ENCODE measurements around the gene UCP2. TPM values are rescaled to one million over a fixed set of nuclear protein-coding genes. Genes with fewer than 3 reads are reported as not detected.

Gene UCP2
- total RNA-seq, 4 donors from 2014 or later, result 9.8 to 27.3 (median 12.9) TPM

DNA sequence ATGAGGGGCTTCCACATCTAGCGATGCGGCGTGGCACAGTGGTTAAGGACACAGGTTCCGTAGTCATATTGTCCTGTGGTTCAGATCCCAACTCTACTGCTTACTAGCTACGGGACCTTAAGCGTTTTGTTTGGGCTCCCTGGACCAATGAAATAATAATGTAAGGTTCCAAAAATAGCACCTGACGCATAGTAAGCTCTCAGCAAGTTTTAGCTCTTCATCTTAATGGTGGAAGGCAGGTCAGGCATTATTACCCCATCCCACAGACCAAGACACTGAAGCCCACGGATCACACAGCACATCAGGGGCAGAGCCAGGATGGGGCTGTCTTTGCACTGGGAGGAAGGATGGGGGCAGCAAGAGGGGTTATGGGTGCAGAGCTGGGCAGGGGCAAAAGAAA, 18.8 kb downstream of the UCP2 start:
- Histone ChIP-seq H3K4me1 (peaks cover 7% of the 10 kb centered on the region), H3K9me3 (no peaks in the 10 kb centered on the region), H3K27me3 (no peaks in the 10 kb centered on the region), H3K36me3 (no peaks in the 10 kb centered on the region), H3K27ac (no peak overlapping the region), H3K4me3 (no peak overlapping the region)
- DNase-seq (ENCODE audit: low spot score in 2 of 2), result no peak
- TF ChIP-seq POLR2A (IDR thresholded peaks at IDR 0.05) (no peak), POLR2AphosphoS5 (IDR thresholded peaks at IDR 0.05) (no peak), EP300 (IDR thresholded peaks at IDR 0.05) (no peak)
- TF ChIP-seq, protein P1, sequence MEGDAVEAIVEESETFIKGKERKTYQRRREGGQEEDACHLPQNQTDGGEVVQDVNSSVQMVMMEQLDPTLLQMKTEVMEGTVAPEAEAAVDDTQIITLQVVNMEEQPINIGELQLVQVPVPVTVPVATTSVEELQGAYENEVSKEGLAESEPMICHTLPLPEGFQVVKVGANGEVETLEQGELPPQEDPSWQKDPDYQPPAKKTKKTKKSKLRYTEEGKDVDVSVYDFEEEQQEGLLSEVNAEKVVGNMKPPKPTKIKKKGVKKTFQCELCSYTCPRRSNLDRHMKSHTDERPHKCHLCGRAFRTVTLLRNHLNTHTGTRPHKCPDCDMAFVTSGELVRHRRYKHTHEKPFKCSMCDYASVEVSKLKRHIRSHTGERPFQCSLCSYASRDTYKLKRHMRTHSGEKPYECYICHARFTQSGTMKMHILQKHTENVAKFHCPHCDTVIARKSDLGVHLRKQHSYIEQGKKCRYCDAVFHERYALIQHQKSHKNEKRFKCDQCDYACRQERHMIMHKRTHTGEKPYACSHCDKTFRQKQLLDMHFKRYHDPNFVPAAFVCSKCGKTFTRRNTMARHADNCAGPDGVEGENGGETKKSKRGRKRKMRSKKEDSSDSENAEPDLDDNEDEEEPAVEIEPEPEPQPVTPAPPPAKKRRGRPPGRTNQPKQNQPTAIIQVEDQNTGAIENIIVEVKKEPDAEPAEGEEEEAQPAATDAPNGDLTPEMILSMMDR (IDR thresholded peaks at IDR 0.05), result no peak
- WGBS, result 73% methylated on average over 8 of the region's 8 CpGs

DNA sequence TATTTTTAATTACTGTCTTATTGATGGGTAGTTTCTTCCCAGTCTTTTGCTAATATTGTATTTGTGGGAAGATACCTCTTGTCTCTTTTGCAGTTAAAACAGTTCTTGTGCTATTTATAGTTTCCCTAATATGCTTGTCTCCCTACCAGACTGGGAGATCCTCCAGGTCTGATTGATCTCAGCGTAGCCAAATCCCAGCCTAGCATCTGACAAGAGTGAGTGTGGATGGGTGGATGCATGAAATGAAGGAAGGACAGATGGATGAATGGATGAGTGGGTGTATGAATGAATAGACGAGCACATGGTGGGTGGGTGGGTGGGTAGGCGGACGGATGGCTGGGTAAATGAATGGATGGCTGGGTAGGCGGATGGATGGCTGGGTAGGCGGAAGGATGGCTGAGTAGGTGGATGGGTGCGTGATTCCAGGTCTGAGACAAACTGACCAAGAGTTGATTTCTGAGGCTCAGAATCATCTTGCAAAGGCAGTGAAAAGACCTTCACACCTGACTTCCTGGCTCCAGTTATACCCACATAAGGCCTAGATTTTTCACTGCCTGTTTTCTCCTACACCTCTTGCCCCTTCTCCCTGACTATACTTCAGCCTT, 20.4 kb downstream of the UCP2 start:
- H3K9me3 ChIP-seq, result no peaks in the 10 kb centered on the region
- H3K4me3 ChIP-seq, result no peak overlapping the region
- WGBS, result 63% methylated on average over 7 of the region's 7 CpGs
- TF ChIP-seq POLR2A (IDR thresholded peaks at IDR 0.05), result no peak
- TF ChIP-seq, protein P1 (IDR thresholded peaks at IDR 0.05), result no peak
- peaks cover 7% of the 10 kb centered on the region for H3K4me1 ChIP-seq
- no peak overlapping the region for H3K27ac ChIP-seq
- DNase-seq (ENCODE audit: low spot score in 2 of 2), result peak in 1 of 2 donors; percentile 14
- H3K36me3 ChIP-seq, result no peaks in the 10 kb centered on the region
- H3K27me3 ChIP-seq, result peaks cover 8% of the 10 kb centered on the region

DNA sequence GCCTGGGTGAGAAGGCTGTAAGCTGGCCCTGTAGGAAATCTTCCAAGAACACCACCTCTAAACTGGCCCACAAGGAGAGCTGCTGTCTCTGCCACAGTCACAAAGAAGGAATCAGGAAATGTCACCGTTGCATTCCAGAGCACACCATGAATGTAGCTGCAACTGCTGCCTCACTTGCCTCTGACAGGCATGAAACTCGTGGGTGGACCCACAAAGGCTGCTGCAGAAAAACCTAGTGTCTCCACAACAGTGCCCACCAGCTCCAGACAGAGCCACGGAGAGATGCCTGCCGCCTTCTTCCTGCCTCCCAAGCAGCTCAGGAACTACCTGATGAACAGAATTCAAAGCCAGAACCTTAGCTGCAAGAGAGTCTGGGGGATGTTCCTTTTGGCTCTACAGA, 21.3 kb downstream of the UCP2 start:
- Histone ChIP-seq H3K36me3 (no peaks in the 10 kb centered on the region), H3K27ac (no peak overlapping the region), H3K9me3 (no peaks in the 10 kb centered on the region), H3K4me3 (no peak overlapping the region), H3K27me3 (peaks cover 13% of the 10 kb centered on the region), H3K4me1 (peaks cover 7% of the 10 kb centered on the region)
- 87% methylated on average over 4 of the region's 4 CpGs for WGBS
- DNase-seq (ENCODE audit: low spot score in 2 of 2), result peak in 1 of 2 donors; percentile 29
- TF ChIP-seq EP300 (IDR thresholded peaks at IDR 0.05), result no peak
- TF ChIP-seq POLR2AphosphoS5 (IDR thresholded peaks at IDR 0.05), result no peak
- TF ChIP-seq, protein P1 (IDR thresholded peaks at IDR 0.05), result no peak
- TF ChIP-seq POLR2A (IDR thresholded peaks at IDR 0.05), result no peak

- 83% methylated on average over 18 of the region's 18 CpGs for WGBS
- H3K4me3 ChIP-seq, result no peak overlapping the region
- DNase-seq (ENCODE audit: low spot score in 2 of 2), result no peak
- no peaks in the 10 kb centered on the region for H3K9me3 ChIP-seq
- H3K27ac ChIP-seq, result no peak overlapping the region
- peaks cover 13% of the 10 kb centered on the region for H3K27me3 ChIP-seq
- H3K4me1 ChIP-seq, result no peaks in the 10 kb centered on the region
- no peaks in the 10 kb centered on the region for H3K36me3 ChIP-seq
- TF ChIP-seq EP300 (IDR thresholded peaks at IDR 0.05), result no peak
- no peak for TF ChIP-seq POLR2AphosphoS5 (IDR thresholded peaks at IDR 0.05)
- no peak for TF ChIP-seq POLR2A (IDR thresholded peaks at IDR 0.05)
Measured at GRCh38 chr11:73958521-73959141, 24.0 kb downstream of the UCP2 start.

- TF ChIP-seq, protein P1 (IDR thresholded peaks at IDR 0.05), result no peak
- TF ChIP-seq POLR2A (IDR thresholded peaks at IDR 0.05) (no peak), EP300 (IDR thresholded peaks at IDR 0.05) (no peak), POLR2AphosphoS5 (IDR thresholded peaks at IDR 0.05) (no peak)
Measured at GRCh38 chr11:73957654-73958361, 24.8 kb downstream of the UCP2 start.

More at GRCh38 chr11:73957654-73958361, 24.8 kb downstream of the UCP2 start:
- H3K27me3 ChIP-seq, result peaks cover 13% of the 10 kb centered on the region
- no peaks in the 10 kb centered on the region for H3K4me1 ChIP-seq
- H3K36me3 ChIP-seq, result no peaks in the 10 kb centered on the region
- DNase-seq (ENCODE audit: low spot score in 2 of 2), result no peak
- WGBS, result 75% methylated on average over 19 of the region's 25 CpGs
- no peak overlapping the region for H3K27ac ChIP-seq
- H3K4me3 ChIP-seq, result no peak overlapping the region
- H3K9me3 ChIP-seq, result no peaks in the 10 kb centered on the region
